Frontal cortex (tissue), 4 donors: ENCODE results near the gene GJC1. TPM values are rescaled to one million over a fixed set of nuclear protein-coding genes. Genes with fewer than 3 reads are reported as not detected.

ENCODE experiments used
- DNase-seq, 2 donors: peaks; one replicate each; pipeline ENCODE4 v3.0.0; 2012; ENCODE audit warnings: low spot score in 2 of 2
- FAIRE-seq: peaks from 2 replicates; lab custom pipeline; 2012; peaks lifted over from hg19 to GRCh38; lab: Jason Lieb, UNC
- total RNA-seq: library from RNA; depleted of rRNA; stranded (reverse); fragments of >200 nt; gene quantifications from one replicate; pipeline ENCODE4 v1.2.3, GENCODE V29; 2014
- donor health status: control.
- donor health status: control.
- donor health status: control.

Gene GJC1
- total RNA-seq, 1 donor from 2014 or later: 76.2 TPM

DNA sequence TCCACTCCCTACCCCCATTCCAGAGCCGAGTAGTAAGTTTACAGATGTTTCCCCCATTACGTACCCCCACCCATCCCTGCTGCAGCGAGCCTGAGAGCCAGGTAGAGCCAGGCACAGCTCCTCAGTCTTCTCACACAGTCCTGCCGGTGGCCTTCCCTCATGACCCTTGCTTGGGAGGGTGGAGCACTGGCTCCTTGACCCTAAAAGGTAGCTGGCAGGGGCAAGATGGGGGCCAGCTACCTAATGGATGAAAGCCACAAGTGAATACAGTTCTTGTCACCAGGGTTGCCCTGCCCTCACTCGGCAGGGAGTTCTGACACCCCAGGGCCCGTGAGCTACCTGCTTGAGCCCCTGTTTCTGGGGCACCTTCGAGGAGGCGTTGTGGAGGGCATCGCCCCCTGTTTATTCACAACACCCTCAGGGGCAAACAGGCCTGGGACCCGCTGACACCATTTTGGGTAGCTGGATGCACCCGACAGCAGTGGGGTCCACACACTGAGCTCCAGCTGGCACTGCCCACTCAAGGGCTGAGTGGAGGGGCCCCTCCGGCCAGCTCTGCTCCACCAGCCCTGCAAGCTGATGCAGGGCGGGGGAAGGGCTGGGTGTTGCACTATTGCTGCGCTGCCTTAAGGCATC, 49.1 kb downstream of the GJC1 start:
- DNase-seq (no peak), FAIRE-seq (no peak)

- FAIRE-seq (no peak), DNase-seq (no peak)
Measured at GRCh38 chr17:44780161-44780560, 49.9 kb downstream of the GJC1 start.

- FAIRE-seq: no peak
- peak; percentile 77 to 89 for DNase-seq
Measured at GRCh38 chr17:44779211-44780025, 50.7 kb downstream of the GJC1 start.

GRCh38 chr17:44778656-44779210, 51.4 kb downstream of the GJC1 start:
- no peak for FAIRE-seq

GRCh38 chr17:44777394-44778348, 52.4 kb downstream of the GJC1 start:
- FAIRE-seq: no peak
- DNase-seq: no peak

More at GRCh38 chr17:44778656-44779210, 51.4 kb downstream of the GJC1 start:
- no peak for DNase-seq

DNA sequence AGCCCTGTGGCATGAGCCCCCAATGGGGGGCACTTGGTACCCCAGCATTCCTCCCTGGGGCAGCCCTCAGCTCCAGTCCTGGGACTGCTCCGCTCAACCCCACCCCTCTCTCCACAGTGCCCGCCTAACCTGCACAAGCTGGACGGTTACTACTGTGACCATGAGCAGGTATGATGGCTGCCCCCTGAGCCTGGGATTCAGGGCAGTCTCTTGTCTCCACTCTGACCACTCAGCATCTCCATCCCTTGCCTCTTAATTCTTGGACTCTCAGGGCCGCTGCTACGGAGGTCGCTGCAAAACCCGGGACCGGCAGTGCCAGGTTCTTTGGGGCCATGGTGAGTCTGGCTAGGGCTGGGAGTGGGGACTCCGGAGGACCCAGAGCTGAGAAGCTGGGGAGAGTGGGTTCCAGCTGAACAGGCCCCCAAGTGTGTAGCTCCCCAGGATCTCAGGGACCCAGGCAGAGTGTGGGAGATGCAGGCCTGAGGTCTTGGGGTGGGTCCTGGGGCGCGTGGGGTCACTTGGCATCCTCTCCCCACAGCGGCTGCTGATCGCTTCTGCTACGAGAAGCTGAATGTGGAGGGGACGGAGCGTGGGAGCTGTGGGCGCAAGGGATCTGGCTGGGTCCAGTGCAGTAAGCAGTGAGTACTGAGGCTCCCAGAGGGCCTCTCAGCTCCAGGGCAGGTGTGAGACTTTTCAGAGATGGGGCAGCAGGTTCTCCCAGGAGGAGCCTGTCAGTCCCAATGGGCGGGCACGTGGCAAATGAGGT, 53.3 kb downstream of the GJC1 start:
- FAIRE-seq: no peak
- no peak for DNase-seq

- DNase-seq (no peak), FAIRE-seq (no peak)
Measured at GRCh38 chr17:44775838-44776621, 54.1 kb downstream of the GJC1 start.

- DNase-seq: peak; percentile 93 to 98
- FAIRE-seq: no peak
Measured at GRCh38 chr17:44775136-44775837, 54.8 kb downstream of the GJC1 start.

DNA sequence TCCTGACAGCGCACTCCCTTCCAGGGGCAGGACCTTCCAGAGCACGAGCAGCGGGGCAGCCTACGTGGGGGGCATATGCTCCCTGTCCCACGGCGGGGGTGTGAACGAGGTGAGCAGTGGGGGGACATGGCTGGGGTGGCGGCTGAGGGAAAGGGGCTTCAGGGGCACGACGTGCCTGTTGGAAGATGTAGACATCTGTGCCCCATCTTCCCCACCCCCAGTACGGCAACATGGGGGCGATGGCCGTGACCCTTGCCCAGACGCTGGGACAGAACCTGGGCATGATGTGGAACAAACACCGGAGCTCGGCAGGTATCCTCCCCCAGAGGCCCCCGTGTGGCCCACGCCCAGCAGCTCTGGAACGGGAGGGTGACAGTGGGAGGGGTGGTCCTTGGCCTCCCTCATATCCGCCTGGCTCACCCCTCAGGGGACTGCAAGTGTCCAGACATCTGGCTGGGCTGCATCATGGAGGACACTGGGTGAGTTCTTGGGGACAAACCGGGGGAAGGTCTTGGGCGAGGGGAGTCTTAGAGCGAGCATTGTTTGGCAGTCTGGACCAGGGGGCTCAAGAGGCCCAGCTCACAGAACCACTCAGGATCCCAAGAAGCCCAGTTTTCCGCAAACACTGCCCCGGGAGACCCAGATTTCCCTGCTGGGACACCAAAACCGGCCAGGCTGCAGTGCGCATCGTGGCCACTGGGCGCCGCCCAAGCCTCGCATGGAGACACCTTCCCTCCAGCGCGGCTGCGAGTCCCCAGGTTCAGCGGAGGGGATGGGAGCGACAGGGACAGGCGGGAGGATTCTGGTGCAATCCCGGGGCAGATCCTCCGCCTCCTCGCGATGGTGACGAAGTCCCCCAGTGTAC, 55.6 kb downstream of the GJC1 start:
- peak; percentile 87 to 95 for DNase-seq
- FAIRE-seq: no peak

DNA sequence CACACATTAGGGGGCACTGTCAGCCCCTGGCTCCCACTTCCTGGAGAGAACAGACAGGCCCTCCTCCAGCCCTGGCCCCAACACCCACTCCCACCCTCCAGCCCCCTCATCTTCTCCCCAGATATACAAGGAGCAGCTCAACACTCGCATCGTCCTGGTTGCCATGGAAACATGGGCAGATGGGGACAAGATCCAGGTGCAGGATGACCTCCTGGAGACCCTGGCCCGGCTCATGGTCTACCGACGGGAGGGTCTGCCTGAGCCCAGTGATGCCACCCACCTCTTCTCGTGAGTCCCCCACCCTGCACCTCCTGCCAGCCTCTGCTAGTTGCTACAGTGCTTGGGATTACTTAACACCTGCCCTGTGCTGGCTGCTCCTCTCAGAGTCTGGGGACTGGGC, 56.9 kb downstream of the GJC1 start:
- FAIRE-seq (no peak), DNase-seq (no peak)

GRCh38 chr17:44772308-44773045, 57.6 kb downstream of the GJC1 start:
- FAIRE-seq: no peak

DNA sequence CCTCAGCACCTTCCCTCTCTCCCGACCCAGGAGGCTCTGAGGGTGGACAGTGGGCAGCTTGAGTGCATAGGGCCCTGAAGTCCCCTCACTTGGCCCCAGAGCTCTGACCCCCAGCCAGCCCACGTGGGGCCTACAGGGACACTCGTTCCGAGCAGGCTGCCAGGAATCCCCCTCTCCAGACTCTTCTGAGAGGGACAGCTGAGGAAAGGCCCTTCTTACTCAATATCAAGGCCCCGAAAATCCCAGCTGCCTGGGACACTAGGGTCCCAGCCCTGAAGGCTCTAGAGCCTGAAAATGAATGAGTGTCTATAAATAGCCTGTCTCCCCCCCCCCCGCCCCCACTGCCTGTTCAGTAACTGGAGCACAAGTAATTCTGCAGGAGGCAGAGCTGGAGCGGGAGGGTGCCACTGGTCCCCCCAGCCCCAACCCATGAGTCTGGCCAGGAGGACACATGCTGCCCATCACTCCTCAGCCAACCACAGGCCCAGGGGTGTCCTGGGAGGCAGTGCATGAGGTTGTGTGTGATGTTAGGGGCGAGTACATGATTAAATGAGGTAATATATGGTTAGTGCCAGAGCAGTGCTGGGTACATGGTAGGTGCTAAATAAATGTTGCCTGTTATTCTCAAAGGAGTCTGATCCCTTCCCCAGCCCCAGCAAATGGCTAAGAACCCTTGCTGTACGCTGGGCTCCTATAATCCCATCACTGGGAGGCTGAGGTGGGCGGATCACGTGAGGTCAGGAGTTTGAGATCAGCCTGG, 59.7 kb downstream of the GJC1 start:
- no peak for FAIRE-seq
- DNase-seq: no peak

More at GRCh38 chr17:44772308-44773045, 57.6 kb downstream of the GJC1 start:
- DNase-seq: no peak

DNA sequence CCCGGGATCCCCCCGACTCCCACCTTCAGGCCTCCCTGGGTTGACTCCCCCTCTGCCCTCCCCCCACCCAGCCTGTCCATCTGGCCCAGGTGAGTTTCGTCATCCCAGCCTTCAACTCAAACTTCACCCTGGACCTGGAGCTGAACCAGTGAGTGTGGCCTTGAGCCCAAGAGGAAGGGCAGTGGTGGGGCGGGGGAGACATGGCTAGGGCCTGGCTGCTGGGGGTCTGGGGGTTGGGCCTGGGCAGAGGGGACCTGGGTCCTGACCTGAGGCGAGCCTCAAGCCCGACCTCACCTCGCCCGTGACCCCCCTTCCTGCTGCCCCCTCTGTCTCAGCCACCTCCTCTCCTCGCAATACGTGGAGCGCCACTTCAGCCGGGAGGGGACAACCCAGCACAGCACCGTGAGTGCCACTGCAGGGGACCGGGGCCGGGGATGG, 60.4 kb downstream of the GJC1 start:
- no peak for DNase-seq
- no peak for FAIRE-seq

GRCh38 chr17:44769230-44769629, 60.9 kb downstream of the GJC1 start:
- no peak for FAIRE-seq
- DNase-seq: no peak

- no peak for DNase-seq
- no peak for FAIRE-seq
Measured at GRCh38 chr17:44768505-44769142, 61.5 kb downstream of the GJC1 start.
